Tibial nerve (tissue), 4 donors: ENCODE measurements around the gene TTC7B. TPM values are rescaled to one million over a fixed set of nuclear protein-coding genes. Genes with fewer than 3 reads are reported as not detected.

Experiments used
- DNase-seq, 2 donors: peaks; one replicate each; pipeline ENCODE4 v3.0.0-alpha.2; 2019; ENCODE audit warnings: low spot score in 2 of 2
- H3K27ac ChIP-seq, 4 donors: fragments of 200-600 bp; sonication (generic) in 3 of 4; one replicate each; pipeline ENCODE4 v1.5.1; 2017 to 2019; ENCODE audit warnings: mild to moderate bottlenecking in 1 of 4
- H3K27me3 ChIP-seq, 2 donors: fragments of 200-600 bp; sonication (generic) in 1 of 2; one replicate each; pipeline versions ENCODE4 v1.5.1 to v1.6.0; 2017 to 2019
- H3K36me3 ChIP-seq, 3 donors: fragments of 200-600 bp; sonication (generic); one replicate each; pipeline ENCODE4 v1.5.1; 2018 to 2019
- H3K4me1 ChIP-seq, 4 donors: fragments of 200-600 bp; sonication (generic) in 3 of 4; one replicate each; pipeline ENCODE4 v1.5.1; 2017 to 2019
- H3K4me3 ChIP-seq, 4 donors: fragments of 200-600 bp; sonication (generic) in 3 of 4; one replicate each; pipeline ENCODE4 v1.5.1; 2017 to 2019; ENCODE audit warnings: mild to moderate bottlenecking in 1 of 4, moderate library complexity in 1 of 4
- H3K9me3 ChIP-seq, 4 donors: fragments of 200-600 bp; sonication (generic) in 3 of 4; one replicate each; pipeline ENCODE4 v1.5.1; 2017 to 2019
- EP300 ChIP-seq, 2 donors: sonication (generic); formaldehyde crosslinking; IDR thresholded peaks; one replicate each; pipeline ENCODE4 v1.6.1; 2017; ENCODE audit warnings: antibody characterized with exemption in 2 of 2, mild to moderate bottlenecking in 1 of 2
- POLR2A ChIP-seq, 2 donors: fragments of 450-650 bp; IDR thresholded peaks; one replicate each; pipeline ENCODE4 v1.6.1; 2017; ENCODE audit warnings: antibody characterized with exemption in 2 of 2, mild to moderate bottlenecking in 2 of 2, moderate library complexity in 2 of 2
- WGBS, 2 donors: methylation state at CpG; one replicate each; pipeline ENCODE4 v1.1.5; 2018; 5-methylcytosine and 5-hydroxymethylcytosine counted together
- total RNA-seq, 4 donors: library from RNA; depleted of rRNA; stranded (reverse); fragments of >200 nt; gene quantifications; one replicate each; pipeline ENCODE4 v1.1.0, GENCODE V29; 2016
- TF ChIP-seq, protein P1 (sequence below), 5 experiments: fragments of 200-600 bp in 3 of 5; fragments of 450-650 bp in 2 of 5; sonication (generic) in 3 of 5; IDR thresholded peaks; one replicate each; pipeline ENCODE4 v1.5.1; 2016 to 2019; ENCODE audit warnings: antibody characterized with exemption in 5 of 5, mild to moderate bottlenecking in 3 of 5, moderate library complexity in 2 of 5

Gene TTC7B
- total RNA-seq, 4 donors from 2014 or later = 25.9 to 44.1 (median 34.4) TPM

DNA sequence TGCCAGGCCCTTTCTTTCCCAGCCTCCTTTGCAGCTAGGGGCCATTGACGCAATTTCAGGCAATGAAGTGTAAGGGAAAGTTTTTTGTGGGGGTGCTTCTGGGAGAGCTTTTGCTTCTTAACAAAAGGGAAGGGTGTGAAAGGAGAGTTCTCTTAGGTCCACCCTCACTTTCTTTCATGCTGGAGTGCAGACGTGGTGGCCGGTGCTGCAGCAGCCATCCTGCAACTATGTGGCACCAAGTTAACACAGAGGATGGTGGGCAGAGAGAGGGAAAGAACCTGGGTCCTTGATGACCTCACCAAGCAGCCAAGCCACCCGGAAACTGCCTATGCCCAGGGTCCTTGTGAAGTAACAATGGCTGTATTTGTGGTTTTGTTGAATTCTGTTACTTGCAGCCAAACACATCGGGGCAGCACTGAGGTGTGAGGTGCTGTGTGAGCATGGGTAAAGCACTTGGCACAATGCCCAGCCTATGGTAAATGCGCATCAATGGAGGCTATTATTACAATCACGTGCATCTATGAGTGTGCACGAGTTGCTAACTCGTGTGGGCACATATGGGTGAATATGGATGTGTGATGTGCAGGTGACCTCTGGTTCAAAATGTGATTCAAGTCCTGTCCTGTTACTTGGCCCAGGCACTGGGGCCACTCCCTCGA lies 296.8 kb downstream of the TTC7B start:
- Histone ChIP-seq H3K4me1 (peaks cover 0 to 52% (median 7%) of the 10 kb centered on the region in 4 donors), H3K9me3 (peaks cover 0 to 2% (median 0%) of the 10 kb centered on the region in 4 donors), H3K27ac (no peak overlapping the region), H3K27me3 (no peaks in the 10 kb centered on the region), H3K36me3 (no peaks in the 10 kb centered on the region), H3K4me3 (no peak overlapping the region)
- 84 to 94% methylated on average over 10 of the region's 10 CpGs for WGBS, 2 donors
- TF ChIP-seq POLR2A (IDR thresholded peaks at IDR 0.05) = no peak
- TF ChIP-seq EP300 (IDR thresholded peaks at IDR 0.05) = no peak
- TF ChIP-seq, protein P1, sequence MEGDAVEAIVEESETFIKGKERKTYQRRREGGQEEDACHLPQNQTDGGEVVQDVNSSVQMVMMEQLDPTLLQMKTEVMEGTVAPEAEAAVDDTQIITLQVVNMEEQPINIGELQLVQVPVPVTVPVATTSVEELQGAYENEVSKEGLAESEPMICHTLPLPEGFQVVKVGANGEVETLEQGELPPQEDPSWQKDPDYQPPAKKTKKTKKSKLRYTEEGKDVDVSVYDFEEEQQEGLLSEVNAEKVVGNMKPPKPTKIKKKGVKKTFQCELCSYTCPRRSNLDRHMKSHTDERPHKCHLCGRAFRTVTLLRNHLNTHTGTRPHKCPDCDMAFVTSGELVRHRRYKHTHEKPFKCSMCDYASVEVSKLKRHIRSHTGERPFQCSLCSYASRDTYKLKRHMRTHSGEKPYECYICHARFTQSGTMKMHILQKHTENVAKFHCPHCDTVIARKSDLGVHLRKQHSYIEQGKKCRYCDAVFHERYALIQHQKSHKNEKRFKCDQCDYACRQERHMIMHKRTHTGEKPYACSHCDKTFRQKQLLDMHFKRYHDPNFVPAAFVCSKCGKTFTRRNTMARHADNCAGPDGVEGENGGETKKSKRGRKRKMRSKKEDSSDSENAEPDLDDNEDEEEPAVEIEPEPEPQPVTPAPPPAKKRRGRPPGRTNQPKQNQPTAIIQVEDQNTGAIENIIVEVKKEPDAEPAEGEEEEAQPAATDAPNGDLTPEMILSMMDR (IDR thresholded peaks at IDR 0.05) = no peak
- DNase-seq = no peak

DNA sequence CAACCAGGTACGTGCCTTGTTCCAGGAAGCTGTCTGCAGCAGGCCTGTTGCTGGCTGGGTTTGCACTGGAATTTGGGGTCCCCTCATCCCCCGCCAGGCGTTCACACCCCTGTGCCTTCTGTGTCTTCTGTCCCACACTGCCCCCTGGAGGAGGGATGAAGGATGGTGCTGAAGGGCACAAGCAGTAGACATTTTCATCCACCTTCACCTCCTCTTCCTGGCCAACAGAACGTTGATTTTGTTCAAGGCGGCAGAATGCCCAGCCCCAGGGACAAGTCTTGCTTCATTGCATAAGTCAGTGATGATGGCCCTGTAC lies 297.3 kb downstream of the TTC7B start:
- 74 to 78% methylated on average over 5 of the region's 5 CpGs for WGBS, 2 donors
- no peak for DNase-seq
- TF ChIP-seq POLR2A (IDR thresholded peaks at IDR 0.05) (no peak), EP300 (IDR thresholded peaks at IDR 0.05) (no peak)
- TF ChIP-seq, protein P1 (IDR thresholded peaks at IDR 0.05) = peak in 2 of 5 experiments; percentile 23 to 47
- Histone ChIP-seq H3K36me3 (no peaks in the 10 kb centered on the region), H3K4me1 (peaks cover 0 to 53% (median 6%) of the 10 kb centered on the region in 4 donors), H3K27me3 (no peaks in the 10 kb centered on the region), H3K9me3 (peaks cover 0 to 2% (median 0%) of the 10 kb centered on the region in 4 donors), H3K27ac (no peak overlapping the region), H3K4me3 (no peak overlapping the region)

DNA sequence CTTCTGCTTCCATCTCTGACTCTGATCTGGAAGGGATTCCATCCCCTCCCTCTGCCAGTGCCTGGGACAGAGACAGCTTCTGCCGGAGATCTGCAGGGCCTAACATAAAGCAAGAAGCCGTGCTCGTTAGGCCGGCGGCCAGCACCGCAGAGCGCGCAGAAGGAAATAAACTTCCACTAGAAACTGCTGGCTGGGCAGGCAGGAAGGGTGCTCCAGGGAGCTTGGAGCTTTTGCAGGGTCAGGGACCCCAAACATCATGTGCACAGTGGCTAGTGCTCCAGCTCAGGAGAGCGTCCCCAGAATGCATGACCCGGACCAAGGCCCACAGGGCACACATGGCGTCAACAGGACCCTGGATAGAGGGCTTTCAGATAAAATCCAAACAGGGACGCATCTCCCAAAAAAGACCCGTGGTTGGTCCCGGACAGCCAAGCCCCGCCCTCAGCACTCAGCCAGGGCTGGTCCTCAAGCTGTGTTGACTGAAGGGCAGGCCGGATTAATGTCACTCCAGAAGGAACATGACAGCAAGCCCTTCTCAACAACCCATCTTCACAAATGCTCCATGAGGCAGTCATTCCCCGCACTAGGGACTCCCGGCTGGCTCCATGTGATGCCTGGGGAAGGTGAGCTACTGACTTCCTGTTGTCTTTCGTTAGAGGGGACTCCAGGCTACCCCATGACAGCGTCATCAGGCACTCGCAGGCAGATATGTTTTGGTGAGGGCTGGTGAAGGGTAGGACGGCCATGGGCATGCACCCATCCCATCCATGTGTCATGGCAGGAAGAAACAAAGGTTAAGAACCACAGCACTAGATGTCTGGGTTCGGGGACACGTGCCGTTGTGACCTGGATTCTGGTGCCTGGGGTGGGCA lies 297.9 kb downstream of the TTC7B start:
- H3K36me3 ChIP-seq = no peaks in the 10 kb centered on the region
- no peak overlapping the region for H3K4me3 ChIP-seq
- 54 to 66% methylated on average over 23 to 25 of the region's 25 CpGs for WGBS, 2 donors
- H3K9me3 ChIP-seq = peaks cover 0 to 2% (median 0%) of the 10 kb centered on the region in 4 donors
- peak overlapping the region in 2 of 4 donors; percentile 11 to 26 for H3K27ac ChIP-seq
- H3K27me3 ChIP-seq = no peaks in the 10 kb centered on the region
- no peak for DNase-seq
- H3K4me1 ChIP-seq = peaks cover 0 to 53% (median 12%) of the 10 kb centered on the region in 4 donors
- TF ChIP-seq, protein P1 (IDR thresholded peaks at IDR 0.05) = no peak
- TF ChIP-seq POLR2A (IDR thresholded peaks at IDR 0.05) (no peak), EP300 (IDR thresholded peaks at IDR 0.05) (no peak)

DNA sequence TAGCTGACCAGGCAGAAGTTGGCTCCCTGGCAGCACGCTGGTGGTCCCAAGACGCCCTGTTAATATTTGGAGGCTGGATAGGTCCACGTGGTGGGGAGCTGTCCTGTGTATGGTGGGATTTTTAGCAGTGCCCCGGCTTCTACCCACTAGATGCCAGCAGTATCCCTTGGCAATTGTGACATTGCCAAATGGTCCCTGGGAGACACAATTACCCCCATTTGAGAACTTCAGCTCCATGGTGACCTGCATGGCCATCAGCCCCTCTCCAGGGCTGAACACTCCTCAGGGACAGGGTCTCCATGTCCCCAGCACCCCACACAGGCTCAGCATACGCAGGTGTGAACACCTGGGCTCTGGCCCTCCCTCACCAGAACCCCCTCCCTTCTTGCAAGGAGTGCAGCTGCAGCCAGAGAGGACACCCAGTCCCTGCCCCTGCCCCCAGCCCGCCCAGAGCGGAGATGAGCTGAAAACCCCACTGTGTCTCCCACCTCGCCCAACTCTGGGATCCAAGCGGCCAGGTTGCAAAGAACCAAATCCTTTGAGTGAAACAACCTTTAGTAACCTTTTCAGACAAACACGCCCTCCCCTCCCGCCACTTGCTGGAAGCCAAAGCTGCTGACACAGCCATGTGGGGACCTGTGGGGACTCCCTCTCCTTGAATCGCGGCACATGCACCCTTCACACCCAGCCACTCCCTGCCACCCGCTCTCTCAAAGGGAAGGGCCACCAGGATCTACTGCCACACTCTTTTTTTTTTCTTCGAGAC lies 299.0 kb downstream of the TTC7B start:
- Histone ChIP-seq H3K27me3 (no peaks in the 10 kb centered on the region), H3K27ac (peak overlapping the region in 2 of 4 donors; percentile 11 to 26), H3K4me3 (no peak overlapping the region), H3K9me3 (peaks cover 0 to 2% (median 0%) of the 10 kb centered on the region in 4 donors), H3K36me3 (no peaks in the 10 kb centered on the region), H3K4me1 (peaks cover 0 to 53% (median 14%) of the 10 kb centered on the region in 4 donors)
- no peak for DNase-seq
- no peak for TF ChIP-seq POLR2A (IDR thresholded peaks at IDR 0.05)
- TF ChIP-seq, protein P1 (IDR thresholded peaks at IDR 0.05) = no peak
- no peak for TF ChIP-seq EP300 (IDR thresholded peaks at IDR 0.05)
- WGBS, 2 donors = 73 to 80% methylated on average over 15 of the region's 15 CpGs
